Activated T-cell treated with anti-CD3 and anti-CD28 coated beads, Interleukin-2, amount 50 U/mL, for 24 hours (primary cell): ENCODE data around the gene DUSP1.
A peak's percentile ranks its signal among the peaks of the same experiment; 100 is the strongest.
"Not testable (repeated sequence)": the region's sequence is repeated elsewhere in the genome, so short reads cannot be mapped to it uniquely, and the experiment has no call there.

ENCODE experiments used
- DNase-seq: peaks from one replicate; pipeline ENCODE4 v3.0.0-alpha.2; 2020
- H3K27ac Mint-ChIP-seq: 2 replicates; pipeline ENCODE4 v1.8.0; 2020; ENCODE audit warnings: mild to moderate bottlenecking, mixed read lengths
- H3K27me3 Mint-ChIP-seq: 2 replicates; pipeline ENCODE4 v1.8.0; 2020; ENCODE audit warnings: mixed read lengths
- H3K36me3 Mint-ChIP-seq: 2 replicates; pipeline ENCODE4 v1.8.0; 2020; ENCODE audit warnings: low read depth, mixed read lengths
- H3K4me1 Mint-ChIP-seq: 2 replicates; pipeline ENCODE4 v1.8.0; 2020; ENCODE audit warnings: low read depth, mixed read lengths
- H3K4me3 Mint-ChIP-seq: 2 replicates; pipeline ENCODE4 v1.8.0; 2020; ENCODE audit warnings: mild to moderate bottlenecking, moderate library complexity, mixed read lengths
- H3K9me3 Mint-ChIP-seq: 2 replicates; pipeline ENCODE4 v1.8.0; 2020; ENCODE audit warnings: mixed read lengths

The DUSP1 gene

GRCh38 chr5:172770675-172771438 lies at the start of gene DUSP1:
TSS of gene DUSP1 (minus strand) at chr5:172771195. CDS start at chr5:172770952, 243 bp downstream.
- Mint-ChIP-seq H3K9me3 (no peaks in the 10 kb centered on the region), H3K4me3 (peak within 1 kb of the TSS; percentile 88), H3K36me3 (peaks cover 34% of the 10 kb centered on the region), H3K27me3 (no peaks in the 10 kb centered on the region), H3K27ac (peak within 1 kb of the TSS; percentile 96), H3K4me1 (peaks cover 79% of the 10 kb centered on the region)
- DNase-seq = peak; percentile 96

- peak; percentile 49 for DNase-seq
- Mint-ChIP-seq H3K27me3 (no peaks in the 10 kb centered on the region), H3K27ac (no peak overlapping the region), H3K9me3 (peaks cover 1% of the 10 kb centered on the region), H3K4me1 (peaks cover 22% of the 10 kb centered on the region), H3K36me3 (no peaks in the 10 kb centered on the region), H3K4me3 (no peak overlapping the region)
Observed at GRCh38 chr5:172820046-172820767, 49.2 kb upstream of the DUSP1 start.

GRCh38 chr5:172819569-172819968 lies 48.6 kb upstream of the DUSP1 start:
- Mint-ChIP-seq H3K4me3 (no peak overlapping the region), H3K27me3 (no peaks in the 10 kb centered on the region), H3K4me1 (peaks cover 22% of the 10 kb centered on the region), H3K9me3 (no peaks in the 10 kb centered on the region), H3K27ac (no peak overlapping the region), H3K36me3 (no peaks in the 10 kb centered on the region)
- no peak for DNase-seq

GRCh38 chr5:172818081-172818480 lies 47.1 kb upstream of the DUSP1 start:
- H3K36me3 Mint-ChIP-seq = no peaks in the 10 kb centered on the region
- H3K4me3 Mint-ChIP-seq = no peak overlapping the region

GRCh38 chr5:172817664-172818063 lies 46.7 kb upstream of the DUSP1 start:
- Mint-ChIP-seq H3K36me3 (no peaks in the 10 kb centered on the region), H3K27me3 (no peaks in the 10 kb centered on the region), H3K4me1 (peaks cover 22% of the 10 kb centered on the region), H3K27ac (no peak overlapping the region), H3K9me3 (no peaks in the 10 kb centered on the region), H3K4me3 (no peak overlapping the region)
- DNase-seq = no peak

More at GRCh38 chr5:172818081-172818480, 47.1 kb upstream of the DUSP1 start:
- Mint-ChIP-seq H3K27ac (no peak overlapping the region), H3K9me3 (no peaks in the 10 kb centered on the region), H3K27me3 (no peaks in the 10 kb centered on the region), H3K4me1 (peaks cover 22% of the 10 kb centered on the region)
- no peak for DNase-seq

GRCh38 chr5:172816925-172817562 lies 46.0 kb upstream of the DUSP1 start:
- H3K27ac Mint-ChIP-seq = no peak overlapping the region

GRCh38 chr5:172815631-172816030 lies 44.6 kb upstream of the DUSP1 start:
- Mint-ChIP-seq H3K9me3 (no peaks in the 10 kb centered on the region), H3K27ac (no peak overlapping the region), H3K27me3 (no peaks in the 10 kb centered on the region), H3K36me3 (no peaks in the 10 kb centered on the region), H3K4me1 (peaks cover 17% of the 10 kb centered on the region), H3K4me3 (no peak overlapping the region)
- DNase-seq = no peak

More at GRCh38 chr5:172816925-172817562, 46.0 kb upstream of the DUSP1 start:
- DNase-seq = no peak
- Mint-ChIP-seq H3K4me3 (no peak overlapping the region), H3K9me3 (no peaks in the 10 kb centered on the region), H3K4me1 (peaks cover 22% of the 10 kb centered on the region), H3K36me3 (no peaks in the 10 kb centered on the region), H3K27me3 (no peaks in the 10 kb centered on the region)

GRCh38 chr5:172810996-172811395 lies 40.0 kb upstream of the DUSP1 start:
- H3K4me3 Mint-ChIP-seq, DNase-seq, H3K9me3 Mint-ChIP-seq, H3K36me3 Mint-ChIP-seq, H3K27me3 Mint-ChIP-seq, H3K27ac Mint-ChIP-seq: not testable (repeated sequence)
- peaks cover 20% of the 10 kb centered on the region for H3K4me1 Mint-ChIP-seq

- Mint-ChIP-seq H3K27me3 (no peaks in the 10 kb centered on the region), H3K36me3 (no peaks in the 10 kb centered on the region), H3K4me3 (no peak overlapping the region), H3K9me3 (no peaks in the 10 kb centered on the region), H3K27ac (no peak overlapping the region), H3K4me1 (peaks cover 20% of the 10 kb centered on the region)
- DNase-seq = no peak
Observed at GRCh38 chr5:172809774-172810173, 38.8 kb upstream of the DUSP1 start.

- Mint-ChIP-seq H3K4me3 (peak overlapping the region; percentile 50), H3K36me3 (no peaks in the 10 kb centered on the region), H3K27me3 (no peaks in the 10 kb centered on the region), H3K27ac (peak overlapping the region; percentile 96), H3K9me3 (no peaks in the 10 kb centered on the region), H3K4me1 (peaks cover 20% of the 10 kb centered on the region)
- no peak for DNase-seq
Observed at GRCh38 chr5:172807766-172808311, 36.8 kb upstream of the DUSP1 start.

GRCh38 chr5:172806897-172807672 lies 36.1 kb upstream of the DUSP1 start:
- peak; percentile 91 for DNase-seq
- H3K4me3 Mint-ChIP-seq = peak overlapping the region; percentile 50
- H3K27me3 Mint-ChIP-seq = no peaks in the 10 kb centered on the region
- H3K9me3 Mint-ChIP-seq = no peaks in the 10 kb centered on the region
- no peaks in the 10 kb centered on the region for H3K36me3 Mint-ChIP-seq
- H3K4me1 Mint-ChIP-seq = peaks cover 20% of the 10 kb centered on the region
- H3K27ac Mint-ChIP-seq = peak overlapping the region; percentile 96

- no peak for DNase-seq
- no peaks in the 10 kb centered on the region for H3K27me3 Mint-ChIP-seq
- no peak overlapping the region for H3K4me3 Mint-ChIP-seq
- H3K36me3 Mint-ChIP-seq = no peaks in the 10 kb centered on the region
- no peak overlapping the region for H3K27ac Mint-ChIP-seq
- no peaks in the 10 kb centered on the region for H3K9me3 Mint-ChIP-seq
- peaks cover 20% of the 10 kb centered on the region for H3K4me1 Mint-ChIP-seq
Observed at GRCh38 chr5:172805736-172806255, 34.8 kb upstream of the DUSP1 start.

GRCh38 chr5:172805018-172805683 lies 34.2 kb upstream of the DUSP1 start:
- DNase-seq = no peak
- no peak overlapping the region for H3K4me3 Mint-ChIP-seq

More at GRCh38 chr5:172805018-172805683, 34.2 kb upstream of the DUSP1 start:
- Mint-ChIP-seq H3K4me1 (peaks cover 20% of the 10 kb centered on the region), H3K9me3 (no peaks in the 10 kb centered on the region), H3K27ac (no peak overlapping the region), H3K27me3 (no peaks in the 10 kb centered on the region), H3K36me3 (no peaks in the 10 kb centered on the region)
